D721Med (cell line): Measurements from ENCODE around the gene GPR15.

ENCODE experiments used
- DNase-seq: peaks from one replicate; pipeline ENCODE4 v3.0.0; 2011; ENCODE audit warnings: low spot score; ENCODE audit not compliant: insufficient read length
- FAIRE-seq: peaks from 2 replicates; lab custom pipeline; 2011; peaks lifted over from hg19 to GRCh38; lab: Jason Lieb, UNC
- TF ChIP-seq, protein P1 (sequence below): IDR thresholded peaks from 2 replicates; pipeline ENCODE4 v1.5.1; 2012; ENCODE audit warnings: mild to moderate bottlenecking, control low read depth; ENCODE audit not compliant: insufficient read depth; ENCODE audit errors: missing control alignments

The GPR15 gene

DNA sequence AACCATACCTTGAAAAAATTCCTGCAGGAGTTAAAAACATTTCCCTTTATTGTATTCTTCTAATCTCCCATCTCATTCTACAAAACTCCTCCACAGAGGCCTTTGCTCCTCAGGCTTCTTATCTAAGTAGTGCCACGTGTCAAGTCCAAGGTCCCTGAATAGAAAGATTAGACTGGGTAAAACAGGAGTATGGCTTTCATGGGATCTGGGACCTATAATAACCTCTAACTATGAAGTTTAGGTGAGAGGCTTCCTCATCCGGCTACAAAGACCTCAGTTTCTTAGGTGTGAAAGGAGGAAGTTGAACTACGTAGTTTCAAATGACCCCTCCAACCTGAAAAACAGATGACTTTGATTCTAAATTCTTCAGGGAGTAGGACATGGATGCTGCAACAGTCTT lies 20.0 kb downstream of the GPR15 start:
- FAIRE-seq (no peak), DNase-seq (no peak)
- TF ChIP-seq, protein P1, sequence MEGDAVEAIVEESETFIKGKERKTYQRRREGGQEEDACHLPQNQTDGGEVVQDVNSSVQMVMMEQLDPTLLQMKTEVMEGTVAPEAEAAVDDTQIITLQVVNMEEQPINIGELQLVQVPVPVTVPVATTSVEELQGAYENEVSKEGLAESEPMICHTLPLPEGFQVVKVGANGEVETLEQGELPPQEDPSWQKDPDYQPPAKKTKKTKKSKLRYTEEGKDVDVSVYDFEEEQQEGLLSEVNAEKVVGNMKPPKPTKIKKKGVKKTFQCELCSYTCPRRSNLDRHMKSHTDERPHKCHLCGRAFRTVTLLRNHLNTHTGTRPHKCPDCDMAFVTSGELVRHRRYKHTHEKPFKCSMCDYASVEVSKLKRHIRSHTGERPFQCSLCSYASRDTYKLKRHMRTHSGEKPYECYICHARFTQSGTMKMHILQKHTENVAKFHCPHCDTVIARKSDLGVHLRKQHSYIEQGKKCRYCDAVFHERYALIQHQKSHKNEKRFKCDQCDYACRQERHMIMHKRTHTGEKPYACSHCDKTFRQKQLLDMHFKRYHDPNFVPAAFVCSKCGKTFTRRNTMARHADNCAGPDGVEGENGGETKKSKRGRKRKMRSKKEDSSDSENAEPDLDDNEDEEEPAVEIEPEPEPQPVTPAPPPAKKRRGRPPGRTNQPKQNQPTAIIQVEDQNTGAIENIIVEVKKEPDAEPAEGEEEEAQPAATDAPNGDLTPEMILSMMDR, result no peak

DNA sequence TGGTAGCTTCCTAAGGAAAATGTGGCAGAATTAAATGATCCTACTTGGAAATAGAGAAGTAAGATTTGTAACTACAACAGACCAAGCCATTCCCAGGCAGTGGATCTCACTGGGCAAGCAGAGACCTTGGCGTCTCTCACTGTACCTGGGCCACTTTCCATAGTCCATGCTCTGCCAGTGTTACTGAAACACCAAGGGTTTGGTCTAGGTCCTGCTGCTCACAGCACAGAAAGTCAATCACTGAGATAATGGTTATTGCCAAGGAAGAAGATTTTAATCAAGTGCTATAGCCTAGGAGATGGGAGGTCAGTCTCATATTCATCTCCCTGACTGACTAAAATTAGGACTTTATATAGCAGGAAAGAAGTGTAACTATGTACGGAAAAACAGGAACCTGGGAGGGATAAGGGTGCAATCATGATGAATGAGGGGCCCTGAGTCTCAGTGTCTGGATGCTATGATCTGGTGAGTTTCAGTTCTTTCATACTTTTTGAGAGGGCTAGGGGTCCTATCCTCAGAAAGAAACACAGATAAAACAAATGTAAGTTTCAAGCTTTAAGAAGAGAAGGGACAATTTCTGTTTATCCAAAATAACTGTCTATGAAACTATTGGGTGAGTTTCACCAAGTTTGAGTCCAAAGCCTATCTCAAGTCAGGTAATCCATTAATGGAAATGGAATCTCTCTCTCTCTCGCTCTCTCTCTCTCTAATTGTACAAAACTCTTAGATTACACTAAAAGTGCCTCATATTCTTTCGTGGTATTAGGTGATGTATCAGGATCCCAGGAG lies 20.6 kb downstream of the GPR15 start:
- TF ChIP-seq, protein P1, result no peak
- FAIRE-seq (no peak), DNase-seq (no peak)

DNA sequence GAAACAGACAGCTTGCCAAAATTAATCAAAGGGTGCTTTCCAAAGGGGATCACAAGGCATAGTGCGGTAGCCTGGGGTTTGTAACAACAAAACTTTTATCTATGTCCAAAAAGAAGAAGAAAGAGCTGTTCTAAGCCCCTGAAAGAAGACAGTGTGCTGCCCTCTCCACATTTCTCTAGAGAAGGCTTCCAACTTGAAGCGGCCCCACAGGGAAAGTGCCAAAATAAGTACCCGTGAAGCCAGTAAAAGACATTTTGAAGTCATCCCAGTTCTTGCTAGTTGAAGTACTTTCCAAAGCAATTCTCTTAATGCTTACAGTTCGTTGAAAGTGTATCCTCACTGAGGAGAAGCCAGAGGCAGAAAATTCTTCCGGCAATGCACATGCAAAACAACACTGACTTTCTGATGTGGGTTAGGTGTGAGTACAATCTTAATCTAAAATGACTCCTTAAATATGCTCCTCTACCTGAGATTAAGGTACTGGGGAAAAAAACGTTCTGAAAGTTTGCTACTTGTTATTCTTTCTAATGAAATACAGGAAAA lies 21.3 kb downstream of the GPR15 start:
- TF ChIP-seq, protein P1, result no peak
- DNase-seq (no peak), FAIRE-seq (no peak)

DNA sequence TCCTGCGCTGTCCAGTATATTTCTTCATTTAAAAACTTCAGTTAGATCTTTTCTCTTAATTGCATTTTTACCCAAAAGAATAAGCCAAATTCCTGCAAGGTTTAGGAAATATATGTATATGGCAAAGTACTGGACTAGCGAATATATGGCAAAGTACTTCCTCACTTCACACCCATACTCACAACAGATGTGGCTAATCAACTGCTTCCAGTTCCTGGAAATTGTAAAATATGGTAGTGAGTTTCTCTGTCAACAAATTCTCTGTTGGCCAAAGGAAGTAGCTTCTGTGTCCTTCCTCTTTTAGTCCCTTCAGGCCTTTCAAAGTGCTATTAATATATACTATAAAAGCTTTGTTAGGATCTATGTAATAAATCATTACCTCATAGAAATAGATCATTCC lies 22.0 kb downstream of the GPR15 start:
- DNase-seq (no peak), FAIRE-seq (no peak)
- TF ChIP-seq, protein P1, result no peak

DNA sequence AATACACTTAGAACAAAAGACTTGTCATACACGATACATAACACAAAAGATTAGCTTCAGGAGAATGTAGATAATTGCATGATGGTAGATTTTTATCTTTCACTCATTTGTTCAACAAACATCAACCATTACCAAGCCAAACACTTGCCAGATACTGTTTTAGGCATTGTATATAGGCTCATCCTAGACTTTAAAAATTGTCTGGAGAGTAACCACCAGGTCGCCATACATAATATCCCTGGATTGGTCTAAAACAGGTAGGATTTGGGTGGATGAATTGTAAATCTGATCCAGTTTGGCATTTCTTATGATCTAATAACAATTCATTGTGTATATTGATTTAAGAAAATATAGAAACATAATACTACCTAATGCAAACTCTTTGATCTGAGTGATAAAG lies 22.8 kb downstream of the GPR15 start:
- TF ChIP-seq, protein P1, result no peak
- FAIRE-seq, result no peak
- DNase-seq, result no peak

DNA sequence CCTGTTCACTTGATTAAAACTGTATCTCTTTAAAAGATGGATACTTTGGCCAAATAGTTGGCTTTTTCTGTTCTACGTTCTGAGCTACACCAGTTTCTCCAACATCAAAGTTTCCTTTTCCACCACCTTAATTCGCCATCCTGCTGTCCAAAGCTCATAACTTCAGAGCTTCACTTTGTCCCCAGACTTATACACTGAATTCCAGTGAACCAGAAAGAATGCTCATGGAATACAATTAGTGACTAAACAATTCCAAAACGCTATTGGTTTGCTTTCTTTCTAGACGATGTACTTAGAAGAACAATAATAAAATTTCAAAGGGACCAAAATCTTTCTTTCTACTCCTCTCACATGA lies 23.2 kb downstream of the GPR15 start:
- FAIRE-seq, result no peak

More for the DNA sequence above, 23.2 kb downstream of the GPR15 start:
- DNase-seq, result no peak
- TF ChIP-seq, protein P1, result no peak
